Retinal pigment epithelial cell (primary cell): Measurements from ENCODE around the gene DSPP.
"Not testable (repeated sequence)": the region's sequence is repeated elsewhere in the genome, so short reads cannot be mapped to it uniquely, and the experiment has no call there.

Experiments
- DNase-seq: peaks from one replicate; pipeline ENCODE4 v3.0.0-alpha.2; 2010; ENCODE audit warnings: low read depth
- H3K4me3 ChIP-seq: 2 replicates; pipeline ENCODE4 v1.5.1; 2011; ENCODE audit warnings: mild to moderate bottlenecking, low read length, control low read depth, moderate library complexity
- CTCF ChIP-seq: conservative IDR thresholded peaks from 2 replicates; pipeline ENCODE4 v1.5.1; 2011; ENCODE audit warnings: low read depth, low read length, control low read depth, inconsistent platforms

The DSPP gene

DNA sequence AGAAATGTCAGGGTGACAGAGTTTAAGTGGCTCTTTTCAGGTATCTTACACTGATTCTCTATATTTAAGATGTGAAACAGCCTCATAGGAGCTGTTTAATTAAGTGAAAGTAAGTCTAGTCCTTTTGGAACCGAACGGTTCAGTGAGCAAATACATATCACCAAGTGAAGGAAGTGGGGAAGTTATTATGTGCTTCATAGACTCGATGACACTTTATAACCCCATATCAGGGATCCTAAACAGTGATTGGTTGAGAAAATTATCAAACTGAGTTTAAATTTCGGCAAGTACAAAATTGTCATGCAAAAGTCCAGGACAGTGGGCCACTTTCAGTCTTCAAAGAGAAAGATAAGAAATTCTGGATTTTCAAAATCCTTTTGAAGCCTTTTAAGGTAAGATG is at the start of gene DSPP:
Gene DSPP, plus strand, starts transcription at position 301 of the 400 bp plus-strand sequence. CDS start 2,380 bp downstream, outside the sequence.
- DNase-seq: no peak
- TF ChIP-seq CTCF: no peak
- H3K4me3 ChIP-seq: no peak within 1 kb of the TSS

DNA sequence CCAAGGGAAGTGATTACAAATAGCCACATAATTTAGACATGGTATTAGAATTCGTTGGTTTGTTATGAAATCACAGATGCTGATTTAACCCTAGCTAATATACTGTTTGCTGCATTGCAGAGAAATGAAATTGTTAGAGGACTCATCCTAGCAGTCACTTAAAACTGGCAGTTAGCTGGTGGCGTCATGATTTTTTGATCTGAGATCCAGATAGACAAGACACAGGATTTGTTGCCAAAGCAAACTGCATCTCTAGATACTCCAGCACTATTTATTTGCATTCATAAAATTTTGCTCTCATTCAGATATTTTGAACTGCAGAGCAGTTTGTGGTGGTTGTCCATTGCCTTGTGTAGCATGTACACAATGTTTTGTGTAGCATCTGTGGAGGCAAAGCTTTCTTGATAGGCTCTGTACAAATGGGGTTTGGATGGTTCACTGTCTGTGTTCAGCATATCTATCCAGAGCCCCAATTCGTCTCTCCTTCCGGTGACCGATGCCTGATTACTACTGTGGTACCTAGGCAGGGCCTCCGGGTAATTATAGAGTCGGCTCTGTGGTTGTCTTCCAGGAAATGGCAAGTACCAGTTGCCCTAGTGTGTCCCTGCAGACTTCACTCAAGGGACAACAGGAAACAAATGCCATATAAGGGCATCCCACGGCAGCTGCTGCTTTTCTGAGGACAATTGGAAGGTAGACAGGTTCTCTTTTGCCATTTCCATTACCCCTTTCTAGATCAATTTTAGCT is 49.1 kb upstream of the DSPP start:
- no peak for TF ChIP-seq CTCF
- no peak overlapping the region for H3K4me3 ChIP-seq
- DNase-seq: no peak

- TF ChIP-seq CTCF: no peak
- DNase-seq: no peak
- no peak overlapping the region for H3K4me3 ChIP-seq
Measured at GRCh38 chr4:87560802-87561201, 47.5 kb upstream of the DSPP start.

DNA sequence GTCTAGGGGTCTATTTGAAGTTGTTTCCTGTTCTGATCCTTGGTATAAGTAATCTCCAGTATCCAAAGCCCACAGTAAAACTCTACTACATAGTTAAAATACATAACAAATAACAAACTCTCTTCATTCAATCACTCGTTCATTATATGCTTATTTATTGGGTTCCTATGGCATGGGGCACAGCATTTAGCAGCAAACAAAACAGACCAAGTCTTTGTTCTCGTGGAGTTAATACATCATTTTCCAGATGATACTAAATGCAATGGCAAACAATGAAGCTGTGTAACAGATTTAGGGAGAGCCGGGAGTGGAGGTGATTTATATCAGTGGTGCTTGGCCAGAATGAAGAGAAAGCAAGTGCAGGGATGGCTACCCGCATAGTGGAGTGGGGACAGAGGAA is 42.6 kb upstream of the DSPP start:
- H3K4me3 ChIP-seq: no peak overlapping the region
- DNase-seq: no peak
- no peak for TF ChIP-seq CTCF

DNA sequence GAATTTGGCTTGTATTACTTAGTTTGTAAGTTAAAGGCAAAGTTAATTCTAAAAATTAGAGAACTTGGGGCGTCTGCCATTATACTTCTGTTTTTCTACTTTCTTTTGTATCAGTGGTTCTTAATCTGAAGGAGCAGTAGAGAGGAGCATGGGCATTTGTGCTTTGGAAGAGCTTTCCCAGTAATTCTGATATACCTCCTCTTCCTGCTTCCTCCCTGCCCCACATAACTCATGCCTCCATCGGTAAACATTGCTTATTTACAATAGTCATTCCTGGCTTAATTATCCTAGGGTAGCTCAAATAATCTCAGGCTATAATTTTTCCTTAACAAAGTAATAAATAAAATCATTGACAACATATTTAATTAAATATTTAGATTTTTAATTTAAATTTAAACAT is 42.1 kb upstream of the DSPP start:
- no peak for TF ChIP-seq CTCF

GRCh38 chr4:87567191-87567590 is 41.1 kb upstream of the DSPP start:
- no peak for TF ChIP-seq CTCF
- no peak overlapping the region for H3K4me3 ChIP-seq
- no peak for DNase-seq

More for the DNA sequence above, 42.1 kb upstream of the DSPP start:
- no peak overlapping the region for H3K4me3 ChIP-seq
- DNase-seq: no peak

DNA sequence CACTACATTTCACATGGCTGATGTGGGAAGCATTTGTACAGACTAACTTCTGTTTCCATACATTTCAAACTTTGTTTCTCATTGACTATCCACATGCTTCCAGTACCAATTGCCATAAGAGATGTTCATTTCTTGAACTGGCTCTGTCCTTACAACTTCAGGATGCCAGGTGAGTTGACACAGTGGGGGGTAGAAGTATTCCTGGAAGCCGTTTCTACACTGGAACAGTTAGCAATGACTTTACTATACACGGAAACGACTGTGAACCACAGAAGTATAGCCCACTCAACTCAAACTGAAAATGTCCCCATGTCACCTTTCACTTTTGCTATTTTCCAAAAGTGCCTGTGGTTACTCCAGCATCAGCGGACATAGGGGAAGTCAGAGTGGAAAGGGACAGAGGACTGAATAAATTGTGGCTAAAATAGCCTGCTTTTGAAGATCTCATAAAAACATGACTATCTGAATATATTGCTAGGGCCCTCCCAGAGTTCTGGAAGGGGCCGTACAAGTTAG is 38.0 kb upstream of the DSPP start:
- no peak for TF ChIP-seq CTCF
- no peak for DNase-seq
- H3K4me3 ChIP-seq: no peak overlapping the region

GRCh38 chr4:87574376-87574775 is 34.0 kb upstream of the DSPP start:
- H3K4me3 ChIP-seq, DNase-seq: not testable (repeated sequence)
